Adipocyte (in vitro differentiated cells): ENCODE measurements around the gene CIAO2B.
"Not testable (repeated sequence)": the region's sequence is repeated elsewhere in the genome, so short reads cannot be mapped to it uniquely, and the experiment has no call there.

Experiments used
- DNase-seq: peaks from one replicate; pipeline ENCODE4 v3.0.0-alpha.2; 2015; ENCODE audit warnings: low read depth
- H3K27me3 ChIP-seq: replicated peaks from 2 replicates; pipeline ENCODE4 v1.7.0; 2013; ENCODE audit warnings: mild to moderate bottlenecking, low read length, moderate library complexity; ENCODE audit not compliant: control insufficient read depth, insufficient read depth
- H3K36me3 ChIP-seq: 2 replicates; pipeline ENCODE4 v1.7.0; 2013; ENCODE audit warnings: low read length, mild to moderate bottlenecking, moderate library complexity; ENCODE audit not compliant: control insufficient read depth, insufficient read depth, severe bottlenecking
- H3K4me1 ChIP-seq: 2 replicates; pipeline ENCODE4 v1.7.0; 2013; ENCODE audit warnings: mild to moderate bottlenecking, low read length, moderate library complexity; ENCODE audit not compliant: control insufficient read depth, insufficient read depth
- H3K4me3 ChIP-seq: 2 replicates; pipeline ENCODE4 v1.7.0; 2013; ENCODE audit warnings: mild to moderate bottlenecking, low read length, moderate library complexity
- H3K9ac ChIP-seq: 2 replicates; pipeline ENCODE4 v1.7.0; 2013; ENCODE audit warnings: mild to moderate bottlenecking, low read length, moderate library complexity
- H3K9me3 ChIP-seq: 2 replicates; pipeline ENCODE4 v1.7.0; 2013; ENCODE audit warnings: mild to moderate bottlenecking, low read length, moderate library complexity; ENCODE audit not compliant: control insufficient read depth

Gene CIAO2B

DNA sequence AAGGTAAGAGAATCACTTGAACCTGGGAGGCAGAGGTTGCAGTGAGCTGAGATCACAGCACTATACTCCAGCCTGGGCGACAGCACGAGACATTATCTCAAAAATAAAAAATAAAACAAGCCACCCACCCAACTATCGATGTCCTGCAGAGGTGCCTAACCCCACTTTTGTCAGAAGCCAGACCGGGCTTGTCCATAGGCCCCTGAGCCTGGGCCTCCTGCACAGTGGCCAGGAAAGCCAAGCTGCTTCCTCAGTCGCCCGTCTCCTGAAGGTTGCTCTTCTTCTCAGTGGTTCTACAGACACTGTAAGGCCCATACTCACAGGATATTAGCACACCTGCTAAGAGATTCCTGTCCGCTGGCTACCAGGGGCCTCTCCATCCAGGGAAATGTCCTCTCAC lies 12.3 kb upstream of the CIAO2B start:
- Histone ChIP-seq H3K27me3 (peaks cover 11% of the 10 kb centered on the region), H3K9me3 (peaks cover 1% of the 10 kb centered on the region), H3K9ac (no peak overlapping the region), H3K4me1 (peaks cover 24% of the 10 kb centered on the region), H3K36me3 (peaks cover 26% of the 10 kb centered on the region), H3K4me3 (no peak overlapping the region)
- no peak for DNase-seq

DNA sequence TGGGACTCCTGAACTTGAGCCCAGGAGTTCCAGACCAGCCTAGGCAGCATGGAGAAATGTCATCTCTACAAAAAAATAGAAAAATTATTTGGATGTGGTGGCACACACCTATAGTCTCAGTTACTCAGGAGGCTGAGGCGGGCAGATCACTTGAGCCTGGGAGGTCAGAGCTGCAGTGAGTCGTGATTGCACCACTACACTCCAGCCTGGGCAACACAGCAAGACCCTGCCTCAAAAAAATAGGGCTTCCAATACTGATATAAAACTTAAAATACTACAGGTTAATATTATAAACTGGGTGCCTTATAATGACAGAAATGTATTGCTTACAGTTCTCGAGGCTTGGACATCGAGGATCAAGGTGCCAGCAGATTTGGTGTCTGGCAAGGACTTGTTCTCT lies 11.7 kb upstream of the CIAO2B start:
- no peak for DNase-seq
- Histone ChIP-seq H3K27me3 (peaks cover 11% of the 10 kb centered on the region), H3K9ac (no peak overlapping the region), H3K4me3 (no peak overlapping the region), H3K9me3 (no peaks in the 10 kb centered on the region), H3K4me1 (peaks cover 24% of the 10 kb centered on the region), H3K36me3 (peaks cover 32% of the 10 kb centered on the region)

DNA sequence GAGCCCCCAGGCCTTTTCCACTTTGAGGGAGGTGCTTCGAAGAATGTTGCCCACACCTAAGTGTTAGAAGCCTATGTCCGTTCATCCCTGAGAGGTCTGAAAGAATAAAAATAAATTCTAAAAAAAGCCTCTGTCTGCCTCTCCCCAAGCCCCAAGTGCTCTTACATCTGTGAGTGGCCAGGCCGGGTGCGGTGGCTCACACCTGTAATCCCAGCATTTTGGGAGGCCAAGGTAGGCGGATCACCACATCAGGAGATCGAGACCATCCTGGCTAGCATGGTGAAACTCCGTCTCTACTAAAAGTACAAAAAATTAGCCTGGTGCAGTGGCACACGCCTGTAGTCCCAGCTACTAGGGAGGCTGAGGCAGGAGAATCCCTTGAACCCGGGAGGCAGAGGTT lies 10.8 kb upstream of the CIAO2B start:
- peaks cover 11% of the 10 kb centered on the region for H3K27me3 ChIP-seq
- H3K4me1 ChIP-seq, result peaks cover 24% of the 10 kb centered on the region
- DNase-seq, H3K9ac ChIP-seq, H3K4me3 ChIP-seq, H3K9me3 ChIP-seq: not testable (repeated sequence)
- peaks cover 41% of the 10 kb centered on the region for H3K36me3 ChIP-seq

DNA sequence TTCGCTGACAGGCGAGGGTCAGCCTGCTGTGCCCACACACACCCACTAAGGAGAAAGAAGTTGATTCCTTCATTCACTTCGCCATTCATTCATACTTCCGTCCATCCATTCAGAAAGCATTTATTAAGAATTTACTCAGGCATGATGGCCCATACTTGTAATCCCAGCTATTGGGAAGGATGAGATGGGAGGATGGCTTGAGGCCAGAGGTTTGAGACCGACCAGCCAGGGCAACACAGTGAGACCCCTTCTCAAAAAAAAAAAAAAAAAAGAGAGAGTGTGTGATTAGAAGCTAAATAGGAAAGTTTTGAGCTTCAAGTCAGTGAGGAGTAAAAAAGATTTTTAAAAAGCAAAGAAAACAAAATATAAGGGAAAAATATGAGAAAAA lies 9.8 kb upstream of the CIAO2B start:
- peaks cover 44% of the 10 kb centered on the region for H3K36me3 ChIP-seq

DNA sequence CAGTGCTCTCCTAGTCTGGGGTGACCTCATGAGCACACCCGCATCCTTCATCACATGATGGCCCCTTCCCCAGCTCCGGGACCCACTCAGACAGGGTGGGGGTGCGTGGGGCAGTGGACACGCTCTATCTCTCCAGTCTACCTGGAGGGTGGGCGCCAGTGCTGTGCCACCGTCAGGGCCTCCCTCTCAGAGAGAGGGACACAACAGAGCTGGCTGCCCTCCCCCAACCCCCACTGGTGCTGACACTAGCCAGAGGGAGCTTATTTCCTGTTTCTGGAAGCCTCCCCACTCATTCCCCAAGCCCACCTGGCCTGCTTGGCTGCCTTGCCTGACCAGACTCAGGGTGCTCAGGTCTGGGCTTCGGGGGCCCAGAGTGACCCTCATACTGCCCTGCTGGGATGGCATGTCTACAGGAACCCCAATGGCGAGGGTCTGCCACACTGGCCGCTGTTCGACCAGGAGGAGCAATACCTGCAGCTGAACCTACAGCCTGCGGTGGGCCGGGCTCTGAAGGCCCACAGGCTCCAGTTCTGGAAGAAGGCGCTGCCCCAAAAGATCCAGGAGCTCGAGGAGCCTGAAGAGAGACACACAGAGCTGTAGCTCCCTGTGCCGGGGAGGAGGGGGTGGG lies 9.3 kb upstream of the CIAO2B start:
- H3K4me1 ChIP-seq, result peaks cover 11% of the 10 kb centered on the region
- peaks cover 3% of the 10 kb centered on the region for H3K27me3 ChIP-seq
- H3K36me3 ChIP-seq, result peaks cover 48% of the 10 kb centered on the region
- no peak overlapping the region for H3K4me3 ChIP-seq
- H3K9me3 ChIP-seq, result no peaks in the 10 kb centered on the region
- H3K9ac ChIP-seq, result no peak overlapping the region
- DNase-seq, result no peak

More for the DNA sequence above, 9.8 kb upstream of the CIAO2B start:
- no peak overlapping the region for H3K9ac ChIP-seq
- no peaks in the 10 kb centered on the region for H3K9me3 ChIP-seq
- peaks cover 17% of the 10 kb centered on the region for H3K4me1 ChIP-seq
- no peak for DNase-seq
- peaks cover 8% of the 10 kb centered on the region for H3K27me3 ChIP-seq
- no peak overlapping the region for H3K4me3 ChIP-seq

DNA sequence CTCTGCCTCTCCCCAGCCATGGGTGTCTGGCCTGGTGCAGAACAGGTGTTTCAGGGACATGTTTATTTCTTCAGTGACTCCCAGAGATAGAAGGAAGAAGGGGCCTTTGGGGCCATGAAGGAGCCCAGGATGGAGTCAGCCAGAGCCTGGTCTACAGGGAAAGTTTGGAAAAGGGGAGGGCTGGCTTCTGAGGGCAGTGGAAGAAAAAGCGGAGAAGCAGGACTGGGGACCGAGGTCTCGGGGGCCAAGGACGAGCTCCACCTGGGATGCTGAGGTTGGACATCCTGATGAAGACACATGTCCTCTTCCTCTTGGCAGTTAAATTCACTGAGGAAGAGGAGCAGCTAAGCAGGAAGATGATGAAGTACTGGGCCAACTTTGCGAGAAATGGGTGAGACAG lies 8.8 kb upstream of the CIAO2B start:
- H3K27me3 ChIP-seq, result no peaks in the 10 kb centered on the region
- DNase-seq, result no peak
- H3K4me3 ChIP-seq, result no peak overlapping the region
- no peak overlapping the region for H3K9ac ChIP-seq
- H3K4me1 ChIP-seq, result peaks cover 6% of the 10 kb centered on the region
- H3K36me3 ChIP-seq, result peaks cover 51% of the 10 kb centered on the region
- H3K9me3 ChIP-seq, result no peaks in the 10 kb centered on the region

DNA sequence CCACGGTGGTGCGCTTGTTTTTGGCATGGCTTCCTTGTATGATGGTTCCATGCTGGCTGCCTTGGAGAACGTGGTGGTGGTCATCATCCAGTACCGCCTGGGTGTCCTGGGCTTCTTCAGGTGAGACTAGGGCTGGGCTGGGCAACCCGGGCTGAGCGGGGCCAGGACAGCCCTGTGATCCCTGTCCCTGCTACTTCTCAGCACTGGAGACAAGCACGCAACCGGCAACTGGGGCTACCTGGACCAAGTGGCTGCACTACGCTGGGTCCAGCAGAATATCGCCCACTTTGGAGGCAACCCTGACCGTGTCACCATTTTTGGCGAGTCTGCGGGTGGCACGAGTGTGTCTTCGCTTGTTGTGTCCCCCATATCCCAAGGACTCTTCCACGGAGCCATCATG lies 6.0 kb upstream of the CIAO2B start:
- peaks cover 56% of the 10 kb centered on the region for H3K36me3 ChIP-seq

DNA sequence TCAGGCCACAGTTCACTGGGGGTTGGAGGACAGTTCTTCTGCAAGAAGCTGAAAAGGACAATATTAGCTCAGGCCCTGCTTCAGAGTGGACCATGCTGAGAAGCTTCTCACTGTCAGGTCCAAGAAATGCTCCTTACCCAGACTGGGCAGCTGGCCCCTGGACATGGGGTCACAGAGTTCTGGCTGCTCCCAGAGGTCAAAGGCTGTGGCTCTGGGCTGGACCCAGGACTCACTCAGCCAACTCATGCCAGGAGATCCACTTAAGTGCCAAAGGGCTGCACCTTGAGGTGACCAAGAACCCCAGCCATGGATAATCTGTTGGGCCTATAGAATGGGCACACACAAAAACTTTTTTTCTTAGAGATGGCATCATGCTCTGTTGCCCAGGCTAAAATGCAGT lies 5.2 kb upstream of the CIAO2B start:
- H3K9me3 ChIP-seq, result no peaks in the 10 kb centered on the region
- H3K4me3 ChIP-seq, result no peak overlapping the region
- DNase-seq, result no peak
- peaks cover 16% of the 10 kb centered on the region for H3K4me1 ChIP-seq
- peaks cover 56% of the 10 kb centered on the region for H3K36me3 ChIP-seq
- no peaks in the 10 kb centered on the region for H3K27me3 ChIP-seq
- H3K9ac ChIP-seq, result no peak overlapping the region

More for the DNA sequence above, 6.0 kb upstream of the CIAO2B start:
- Histone ChIP-seq H3K4me3 (no peak overlapping the region), H3K9ac (no peak overlapping the region), H3K4me1 (peaks cover 16% of the 10 kb centered on the region), H3K27me3 (no peaks in the 10 kb centered on the region), H3K9me3 (no peaks in the 10 kb centered on the region)
- no peak for DNase-seq

DNA sequence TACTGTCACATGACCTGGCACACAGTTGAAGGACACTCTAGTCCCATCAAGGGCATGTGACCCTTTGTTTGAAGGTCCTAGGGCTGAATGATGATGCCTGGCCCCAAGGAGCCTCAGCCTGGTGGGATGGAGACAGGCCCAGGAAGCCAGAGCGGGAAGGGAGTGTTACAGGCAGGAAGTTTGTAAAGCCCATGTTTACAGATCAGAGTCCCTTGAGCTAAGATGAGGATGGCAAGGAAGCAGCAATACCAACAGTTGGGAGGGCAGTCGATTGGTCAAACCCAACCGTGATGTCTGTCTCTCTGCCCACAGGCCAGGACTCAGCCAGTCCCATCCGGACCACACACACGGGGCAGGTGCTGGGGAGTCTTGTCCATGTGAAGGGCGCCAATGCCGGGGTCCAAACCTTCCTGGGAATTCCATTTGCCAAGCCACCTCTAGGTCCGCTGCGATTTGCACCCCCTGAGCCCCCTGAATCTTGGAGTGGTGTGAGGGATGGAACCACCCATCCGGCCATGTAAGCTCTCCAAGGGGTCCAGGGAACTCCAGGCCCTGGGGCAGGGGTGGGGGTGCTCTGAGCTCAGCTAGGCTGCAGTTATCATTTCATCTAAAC lies 3.6 kb upstream of the CIAO2B start:
- Histone ChIP-seq H3K9me3 (no peaks in the 10 kb centered on the region), H3K27me3 (no peaks in the 10 kb centered on the region), H3K9ac (no peak overlapping the region), H3K4me3 (no peak overlapping the region), H3K4me1 (peaks cover 24% of the 10 kb centered on the region), H3K36me3 (peaks cover 43% of the 10 kb centered on the region)
- DNase-seq, result no peak

DNA sequence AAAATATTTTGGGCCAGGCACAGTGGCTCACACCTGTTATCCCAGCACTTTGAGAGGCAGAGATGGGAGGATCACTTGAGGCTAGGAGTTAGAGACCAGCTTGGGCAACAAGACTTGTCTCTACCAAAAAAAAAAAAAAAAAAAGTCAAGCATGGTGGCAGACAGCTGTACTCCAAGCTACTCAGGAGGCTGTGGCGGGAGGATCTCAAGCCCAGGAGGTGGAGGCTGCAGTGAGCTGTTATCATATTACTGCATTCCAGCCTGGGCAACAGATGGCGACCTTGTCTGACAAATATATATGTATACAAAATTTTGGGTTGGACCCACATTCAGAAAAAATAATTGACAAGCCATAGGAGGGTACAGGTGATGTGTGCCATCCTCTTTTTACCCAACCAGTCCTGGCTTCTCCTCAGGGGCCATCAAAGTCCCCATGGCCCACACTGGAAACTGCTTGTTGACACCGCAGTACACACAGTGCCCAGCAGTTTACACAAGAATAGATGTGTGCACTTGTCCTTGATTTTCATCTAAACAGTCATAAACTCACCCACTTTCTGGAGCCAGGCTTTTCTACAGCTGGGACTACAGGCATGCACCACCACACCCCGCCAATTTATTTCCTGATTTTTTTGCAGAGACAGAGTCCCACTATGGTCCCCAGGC lies 2.8 kb upstream of the CIAO2B start:
- Histone ChIP-seq H3K4me1 (peaks cover 24% of the 10 kb centered on the region), H3K4me3 (peak overlapping the region; percentile 100), H3K27me3 (no peaks in the 10 kb centered on the region), H3K9me3 (no peaks in the 10 kb centered on the region), H3K36me3 (peaks cover 35% of the 10 kb centered on the region), H3K9ac (no peak overlapping the region)
- no peak for DNase-seq

DNA sequence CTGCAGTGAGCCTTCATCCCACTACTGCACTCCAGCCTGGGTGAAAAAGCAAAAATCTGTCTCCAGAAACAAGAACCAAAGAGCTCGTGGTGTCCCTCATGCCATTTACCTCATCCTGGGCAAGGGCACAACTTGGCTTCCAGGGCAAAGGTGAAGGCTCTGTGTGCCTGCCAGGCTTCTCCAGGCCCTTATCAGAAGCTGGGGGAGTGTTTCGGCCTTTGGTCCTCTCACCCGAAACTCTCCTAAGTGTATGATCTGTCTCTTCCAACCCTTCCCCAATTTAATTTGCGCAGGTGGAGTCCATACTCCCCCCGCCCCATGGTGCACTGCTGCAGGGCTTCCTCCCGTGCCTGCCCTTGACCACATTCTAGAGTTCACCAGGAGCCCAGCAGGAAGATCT lies 2.3 kb upstream of the CIAO2B start:
- no peak for DNase-seq
- H3K9ac ChIP-seq, result peak overlapping the region; percentile 100
- H3K27me3 ChIP-seq, result no peaks in the 10 kb centered on the region
- H3K36me3 ChIP-seq, result peaks cover 29% of the 10 kb centered on the region
- H3K9me3 ChIP-seq, result no peaks in the 10 kb centered on the region
- H3K4me1 ChIP-seq, result peaks cover 24% of the 10 kb centered on the region
- peak overlapping the region; percentile 100 for H3K4me3 ChIP-seq
